Fibroblast of skin of abdomen (primary cell): Measurements from ENCODE around the gene OR56A4.

Experiments used
- DNase-seq: peaks from one replicate; pipeline ENCODE4 v3.0.0-alpha.2; 2013

Gene OR56A4

GRCh38 chr11:5955586-5955985 is 51.2 kb downstream of the OR56A4 start:
- no peak for DNase-seq
